ENCODE measurements around the gene RHBDF2.

The RHBDF2 gene

DNA sequence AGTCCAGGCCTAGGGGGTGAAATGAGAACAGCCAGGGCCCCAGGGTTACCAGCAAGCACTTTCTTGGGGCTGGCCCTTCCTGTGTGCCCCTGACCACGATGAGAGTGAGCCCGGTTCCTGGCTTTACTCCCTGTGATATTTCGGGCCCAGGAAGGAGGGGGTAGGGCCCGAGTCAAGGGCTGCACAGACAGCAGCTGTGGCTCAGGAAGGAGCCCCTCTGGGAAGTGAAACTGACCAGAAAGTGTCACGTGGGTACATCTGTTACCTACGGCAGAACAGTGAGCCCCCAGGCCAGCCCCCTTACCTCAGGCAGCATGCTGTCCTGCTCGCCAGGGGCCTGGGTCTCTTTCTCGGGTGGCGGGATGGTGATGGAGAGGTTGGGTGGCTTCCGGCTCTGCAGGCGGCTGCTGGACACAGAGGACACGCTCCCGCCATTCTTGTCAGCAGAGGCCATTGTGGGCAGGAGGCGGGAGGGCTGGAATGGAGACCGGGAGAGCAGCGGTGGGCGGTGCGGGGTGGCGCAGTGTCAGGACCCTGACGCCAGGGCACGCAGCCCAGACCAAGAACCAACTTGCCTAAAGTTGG lies 20.1 kb downstream of the RHBDF2 start:
- no peak for DNase-seq (ENCODE audit: low read depth in 1 of 2, low spot score in 1 of 2)

DNA sequence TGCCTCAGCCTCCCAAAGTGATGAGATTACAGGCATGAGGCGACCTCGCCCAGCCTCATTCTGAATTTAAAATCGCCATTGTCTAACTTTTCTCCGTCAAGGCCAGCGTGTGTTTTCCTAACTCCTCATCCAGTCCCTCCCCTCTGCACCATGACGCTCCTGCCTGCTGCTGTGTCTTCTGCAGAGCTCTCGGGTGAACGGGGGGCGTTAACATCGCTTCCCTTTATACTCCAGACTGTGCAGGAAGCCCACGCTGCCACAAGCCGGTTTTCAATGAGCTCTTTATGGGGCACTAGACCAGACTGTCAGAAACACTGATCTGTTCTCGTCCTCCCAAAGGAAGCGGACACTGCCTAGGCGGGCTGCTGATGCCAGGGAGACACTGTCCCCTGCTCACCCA lies 20.6 kb downstream of the RHBDF2 start:
- DNase-seq (ENCODE audit: low read depth in 1 of 2, low spot score in 1 of 2) = no peak

DNA sequence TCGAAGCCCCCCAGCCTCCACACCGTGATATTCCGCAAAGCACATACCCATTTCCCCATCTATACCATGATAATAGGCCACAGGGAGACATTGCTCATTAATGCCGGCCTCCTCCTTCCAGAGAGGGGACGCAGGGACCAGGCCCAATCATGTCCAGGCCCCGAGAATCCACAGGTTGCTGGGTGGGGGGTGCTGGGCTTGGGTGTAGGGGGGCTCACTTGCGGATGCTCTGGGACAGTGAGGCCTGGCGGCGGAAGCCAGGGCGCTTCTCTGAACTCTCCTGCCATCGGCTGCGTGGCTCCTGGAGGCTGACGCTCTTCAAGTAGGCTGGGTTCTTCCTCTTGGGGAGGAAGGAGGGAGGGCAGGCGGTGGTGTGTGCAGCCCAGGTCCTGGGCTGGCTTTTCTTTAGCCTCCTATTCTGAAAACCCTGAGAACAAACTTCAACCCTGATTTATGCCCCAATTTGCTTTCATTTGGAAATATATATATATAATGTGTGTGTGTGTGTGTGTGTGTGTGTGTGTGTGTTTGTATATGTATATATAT lies 21.6 kb downstream of the RHBDF2 start:
- DNase-seq (ENCODE audit: low read depth in 1 of 2, low spot score in 1 of 2) = no peak

DNA sequence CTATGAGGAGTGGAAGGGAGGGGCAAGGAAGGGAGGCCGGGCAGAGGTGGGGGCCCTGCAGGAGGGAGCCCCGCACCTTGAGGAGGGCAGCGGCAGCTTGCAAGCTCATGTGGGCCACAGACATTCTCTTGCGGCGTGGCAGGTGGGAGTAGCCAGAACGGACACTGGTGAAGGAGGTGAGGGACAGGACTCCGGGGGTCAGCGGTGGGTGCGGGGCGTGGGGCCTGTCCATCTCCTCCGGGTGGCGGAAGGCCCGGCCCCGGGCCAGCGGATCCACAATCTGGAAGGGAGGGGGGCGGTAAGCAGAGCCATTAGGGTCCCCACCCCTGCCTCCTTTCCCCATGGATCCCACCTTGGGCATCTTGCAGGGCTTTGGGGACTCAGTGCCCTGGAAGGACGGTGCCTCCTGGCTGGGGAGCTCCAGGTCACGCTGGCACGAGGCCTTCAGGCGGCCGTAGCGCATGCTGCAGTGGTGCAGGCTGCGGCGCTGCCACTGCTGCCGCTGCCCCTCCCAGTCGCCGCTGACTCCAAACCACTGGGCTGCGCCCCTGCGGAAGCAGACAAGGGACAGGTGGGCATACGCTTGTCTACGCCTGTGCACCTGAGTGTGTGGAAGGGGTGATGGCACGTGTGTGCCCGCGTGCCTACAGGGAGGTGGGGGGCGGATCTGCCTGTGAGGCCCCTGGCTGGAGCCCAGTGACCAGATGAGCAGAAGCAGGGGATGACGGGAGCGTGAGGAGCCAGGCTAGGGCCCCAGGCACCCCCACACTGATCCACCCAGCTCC lies 22.3 kb downstream of the RHBDF2 start:
- DNase-seq (ENCODE audit: low read depth in 1 of 2, low spot score in 1 of 2) = no peak

DNA sequence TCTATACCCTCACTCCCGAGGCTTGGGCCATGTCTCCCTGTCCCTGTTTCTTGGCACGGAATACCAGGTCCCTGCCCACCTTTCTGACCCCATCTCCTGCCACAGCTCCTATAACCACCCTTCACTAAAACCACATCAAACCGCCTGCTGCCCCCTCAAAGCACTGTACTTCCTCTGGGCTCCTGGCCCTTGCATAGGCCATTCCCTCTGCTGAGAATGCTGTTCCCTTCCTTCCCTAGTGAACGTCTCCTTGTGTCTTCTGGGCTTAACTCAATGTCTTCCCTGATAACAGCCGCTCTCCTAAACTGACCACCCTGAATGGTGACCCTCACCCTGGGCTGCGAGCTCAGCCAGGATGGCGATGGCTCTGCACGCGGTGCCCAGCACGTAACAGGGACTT lies 23.1 kb downstream of the RHBDF2 start:
- DNase-seq (ENCODE audit: low read depth in 1 of 2, low spot score in 1 of 2) = no peak

DNA sequence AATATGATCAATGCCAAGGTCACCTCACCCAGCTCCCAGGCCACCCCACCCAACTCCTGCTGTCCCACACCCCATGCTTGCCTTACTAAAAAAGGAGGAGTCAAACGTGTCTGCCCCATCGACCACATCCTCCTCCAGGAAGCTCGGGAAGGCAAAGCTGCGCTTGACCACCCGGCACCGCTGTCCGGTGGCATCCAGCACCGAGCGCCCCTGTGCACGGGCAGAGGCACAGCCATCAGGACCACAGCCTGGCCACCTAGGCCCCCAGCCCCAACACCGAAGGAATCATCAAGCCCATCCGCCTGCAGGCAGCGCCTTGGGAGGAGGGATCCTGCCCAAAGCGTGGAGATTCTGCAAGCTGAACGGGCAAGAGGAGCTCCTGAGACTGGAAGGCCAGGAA lies 23.6 kb downstream of the RHBDF2 start:
- DNase-seq (ENCODE audit: low read depth in 1 of 2, low spot score in 1 of 2) = no peak

DNA sequence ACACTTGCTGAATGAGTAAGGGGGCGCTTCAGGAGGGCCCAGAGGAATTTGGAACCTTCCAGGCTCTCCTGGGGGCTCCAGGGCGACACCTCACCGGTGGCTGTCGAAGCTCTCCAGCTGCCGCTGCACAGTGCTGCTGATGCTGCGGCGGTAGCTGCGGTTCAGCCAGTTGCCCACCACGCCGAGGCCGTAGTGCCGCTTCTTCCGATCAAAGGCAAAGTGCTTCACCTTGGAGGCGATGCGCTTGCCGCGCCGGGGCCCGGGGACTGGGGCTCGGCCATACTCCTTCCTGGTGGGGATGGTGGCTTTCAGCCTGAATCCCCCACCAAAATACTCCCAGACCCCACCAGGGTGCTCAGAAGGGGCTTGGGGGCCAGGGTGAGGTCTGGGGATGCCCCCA lies 24.5 kb downstream of the RHBDF2 start:
- DNase-seq (ENCODE audit: low read depth in 1 of 2, low spot score in 1 of 2) = no peak

DNA sequence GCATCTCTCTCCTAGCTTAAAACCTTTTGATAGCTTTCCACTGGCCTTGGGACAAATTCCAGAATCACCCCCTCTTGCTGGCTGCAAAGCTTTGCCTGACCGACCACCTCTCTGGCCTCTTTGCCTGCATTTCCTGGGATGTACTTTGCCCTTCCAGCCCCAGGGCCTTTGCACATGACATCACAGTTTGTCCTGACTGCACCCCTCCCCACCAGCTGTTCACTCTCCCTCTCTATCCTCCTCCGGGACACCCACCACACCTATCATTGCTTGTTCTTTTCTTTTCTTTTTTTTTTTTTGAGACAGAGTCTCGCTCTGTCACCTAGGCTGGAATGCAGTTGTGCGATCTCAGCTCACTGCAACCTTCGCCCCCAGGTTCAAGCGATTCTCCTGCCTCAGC lies 25.9 kb downstream of the RHBDF2 start:
- DNase-seq (ENCODE audit: low read depth in 1 of 2, low spot score in 1 of 2) = no peak

DNA sequence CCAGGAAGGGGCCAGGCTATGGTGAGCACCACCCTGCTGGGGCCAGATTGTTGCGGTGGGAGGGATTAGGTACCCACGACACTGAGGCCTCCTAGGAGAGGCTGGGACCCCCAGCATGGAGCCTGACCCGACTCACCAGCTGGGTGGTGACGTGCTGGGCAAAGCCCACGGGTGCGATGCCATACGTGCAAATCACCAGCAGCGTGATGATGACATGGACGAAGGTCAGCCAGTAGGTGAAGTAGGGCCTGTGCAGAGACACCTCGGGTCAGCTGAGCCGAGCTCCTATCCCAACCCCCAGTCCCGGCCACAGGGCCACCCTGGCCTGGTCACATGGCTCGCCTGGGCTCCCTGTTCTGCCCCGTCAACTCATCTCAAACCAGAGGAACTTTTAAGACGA lies 26.3 kb downstream of the RHBDF2 start:
- no peak for DNase-seq (ENCODE audit: low read depth in 1 of 2, low spot score in 1 of 2)

DNA sequence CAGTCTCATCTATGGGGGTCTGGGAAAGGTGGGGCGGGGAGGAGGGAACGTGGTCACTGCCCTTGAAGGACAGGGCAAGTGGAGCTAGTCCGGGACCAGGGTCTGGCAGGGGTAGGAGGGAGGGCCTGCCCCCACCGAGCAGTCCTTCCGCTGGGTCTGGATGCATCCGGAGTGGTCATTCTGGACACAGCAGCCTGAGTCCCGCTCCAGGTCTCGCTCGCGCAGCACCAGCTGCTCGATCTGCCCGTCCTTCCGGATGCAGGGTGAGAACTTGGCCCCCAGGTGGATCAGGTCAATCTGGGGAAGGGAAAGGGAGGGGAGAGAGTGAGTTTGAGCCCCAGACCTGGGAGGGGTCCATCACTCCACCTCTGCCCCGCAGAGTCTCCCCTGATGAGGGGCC lies 27.0 kb downstream of the RHBDF2 start:
- DNase-seq (ENCODE audit: low read depth in 1 of 2, low spot score in 1 of 2) = no peak

DNA sequence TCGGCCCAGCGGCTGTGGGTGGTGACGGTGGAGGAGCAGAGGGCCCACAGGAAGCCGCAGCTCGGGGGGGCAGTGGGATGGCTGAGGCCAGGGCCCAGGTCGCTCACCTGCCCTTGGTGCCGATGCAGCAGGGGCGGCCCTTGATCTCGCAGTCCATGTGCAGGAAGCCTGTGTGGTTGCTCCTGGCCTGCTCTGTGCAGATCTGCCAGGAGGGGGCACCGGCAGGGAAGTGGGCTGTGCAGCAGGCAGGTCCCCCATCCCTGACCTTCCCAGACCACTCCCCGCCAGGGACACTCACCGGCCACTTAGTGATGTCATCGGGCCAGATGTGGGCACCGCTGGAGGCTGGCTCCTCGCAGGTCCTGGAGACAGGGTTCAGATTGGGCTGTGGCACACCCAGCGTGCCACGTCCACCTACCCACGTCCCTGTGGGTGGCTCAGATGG lies 27.7 kb downstream of the RHBDF2 start:
- no peak for DNase-seq (ENCODE audit: low read depth in 1 of 2, low spot score in 1 of 2)

DNA sequence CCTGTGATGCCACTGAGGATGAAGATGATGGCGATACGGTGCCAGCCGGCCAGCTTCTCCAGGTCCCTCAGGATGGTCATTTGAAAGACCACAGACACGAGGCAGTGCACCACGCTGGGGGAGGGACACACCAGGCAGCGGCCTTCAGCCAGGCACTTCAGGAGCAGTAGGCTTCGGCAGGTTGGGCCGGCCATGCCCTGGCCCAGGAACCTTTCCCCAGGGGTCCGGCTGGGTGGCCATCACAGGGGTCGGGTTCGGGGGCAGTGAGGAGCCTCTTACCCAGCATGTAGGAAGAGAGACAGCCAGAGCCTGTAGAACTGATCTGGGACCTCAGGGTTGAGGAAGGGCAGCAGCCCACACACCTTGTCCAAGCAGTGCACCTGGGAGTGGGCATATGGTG lies 28.5 kb downstream of the RHBDF2 start:
- DNase-seq (ENCODE audit: low read depth in 1 of 2, low spot score in 1 of 2) = no peak

DNA sequence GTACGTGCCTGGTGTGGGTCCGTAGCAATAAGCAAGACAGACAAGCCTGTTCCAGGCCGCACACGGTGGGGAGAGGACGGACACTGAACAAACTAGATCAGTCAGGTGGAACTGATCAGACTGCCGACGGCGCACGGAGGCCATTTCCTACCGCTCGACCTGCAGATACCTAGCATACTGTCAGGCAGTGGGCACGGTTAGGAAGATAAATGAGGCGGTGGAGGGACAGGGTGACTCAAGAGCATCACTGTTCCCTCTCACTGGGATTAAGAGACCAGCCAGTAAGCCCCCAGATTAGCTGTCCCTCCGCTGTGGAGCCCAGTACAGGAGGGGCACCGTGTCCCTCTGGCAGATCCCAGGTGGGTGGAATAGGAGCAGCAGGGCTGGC lies 29.0 kb downstream of the RHBDF2 start:
- DNase-seq (ENCODE audit: low read depth in 1 of 2, low spot score in 1 of 2) = no peak

DNA sequence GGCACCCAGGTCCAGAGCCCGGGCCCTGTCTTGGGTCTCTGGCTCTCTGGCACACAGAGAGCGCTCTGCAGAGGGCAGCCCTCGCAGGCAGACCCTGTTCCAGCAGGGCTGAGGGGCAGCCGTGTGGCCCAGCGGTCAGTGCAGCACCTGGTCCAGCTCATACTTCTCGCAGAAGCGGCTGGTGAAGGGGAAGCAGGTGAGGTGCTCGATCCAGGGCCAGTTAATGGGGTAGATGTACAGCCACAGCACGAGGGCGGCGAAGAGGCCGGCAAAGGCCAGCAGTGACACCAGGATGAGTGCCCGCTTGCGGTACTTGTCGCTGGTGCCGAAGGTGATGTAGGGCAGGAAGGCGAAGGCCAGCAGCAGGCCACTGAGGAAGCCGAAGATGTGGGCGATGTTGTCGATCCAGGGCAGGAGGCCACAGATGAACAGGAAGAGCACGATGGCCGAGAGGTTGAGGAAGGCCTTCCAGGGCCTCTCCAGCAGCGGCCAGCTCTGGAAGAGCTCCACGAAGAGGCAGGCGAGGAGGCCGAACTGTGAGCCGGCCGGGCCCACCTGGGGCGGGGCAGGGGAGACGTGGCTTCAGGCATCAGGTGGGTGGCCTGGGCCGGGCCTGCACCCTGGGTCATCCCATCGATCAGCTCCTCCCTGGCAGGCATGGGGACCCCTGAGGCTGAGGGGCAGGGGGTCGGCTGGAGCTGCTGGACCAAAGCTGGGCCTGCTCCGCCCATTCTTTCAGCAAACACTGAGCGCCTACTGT lies 29.5 kb downstream of the RHBDF2 start:
- no peak for DNase-seq (ENCODE audit: low read depth in 1 of 2, low spot score in 1 of 2)

DNA sequence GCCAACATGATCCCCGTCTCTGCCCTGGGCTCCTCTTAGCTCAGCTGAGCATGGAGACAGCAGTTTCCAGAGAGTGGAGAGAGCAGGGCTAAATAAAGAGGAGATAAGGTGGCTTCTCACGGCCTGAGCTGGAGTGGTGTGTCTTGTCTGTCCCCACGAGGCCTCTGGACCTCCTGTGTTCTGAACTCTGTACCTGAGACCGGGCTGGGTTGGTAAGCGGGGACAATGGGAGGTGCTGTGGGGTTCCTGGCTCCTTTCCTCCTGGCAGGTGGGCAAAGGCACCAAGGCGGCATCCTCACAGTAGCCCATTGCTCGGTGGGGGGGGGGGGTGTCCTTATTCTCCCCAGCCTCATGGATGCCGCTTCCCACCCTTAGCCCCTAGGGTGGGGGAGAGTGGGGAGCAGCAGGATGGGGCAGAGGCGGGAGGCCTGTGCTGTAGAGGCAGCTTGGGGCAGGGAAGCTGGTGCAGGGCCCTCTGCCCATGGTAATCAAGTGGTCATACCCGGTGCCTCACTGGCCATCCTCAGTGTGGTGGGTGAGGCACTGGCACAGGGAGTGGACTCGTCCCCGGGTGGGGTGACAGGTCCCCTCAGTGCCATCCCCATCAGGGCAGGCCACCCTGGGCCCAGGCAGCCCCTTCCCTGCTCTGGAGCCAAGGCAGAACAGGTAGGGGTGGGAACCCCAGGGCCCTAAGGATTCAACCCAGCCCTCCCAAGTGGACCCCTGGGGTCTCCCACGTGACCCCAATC lies 31.1 kb downstream of the RHBDF2 start:
- DNase-seq (ENCODE audit: low read depth in 1 of 2, low spot score in 1 of 2) = no peak

DNA sequence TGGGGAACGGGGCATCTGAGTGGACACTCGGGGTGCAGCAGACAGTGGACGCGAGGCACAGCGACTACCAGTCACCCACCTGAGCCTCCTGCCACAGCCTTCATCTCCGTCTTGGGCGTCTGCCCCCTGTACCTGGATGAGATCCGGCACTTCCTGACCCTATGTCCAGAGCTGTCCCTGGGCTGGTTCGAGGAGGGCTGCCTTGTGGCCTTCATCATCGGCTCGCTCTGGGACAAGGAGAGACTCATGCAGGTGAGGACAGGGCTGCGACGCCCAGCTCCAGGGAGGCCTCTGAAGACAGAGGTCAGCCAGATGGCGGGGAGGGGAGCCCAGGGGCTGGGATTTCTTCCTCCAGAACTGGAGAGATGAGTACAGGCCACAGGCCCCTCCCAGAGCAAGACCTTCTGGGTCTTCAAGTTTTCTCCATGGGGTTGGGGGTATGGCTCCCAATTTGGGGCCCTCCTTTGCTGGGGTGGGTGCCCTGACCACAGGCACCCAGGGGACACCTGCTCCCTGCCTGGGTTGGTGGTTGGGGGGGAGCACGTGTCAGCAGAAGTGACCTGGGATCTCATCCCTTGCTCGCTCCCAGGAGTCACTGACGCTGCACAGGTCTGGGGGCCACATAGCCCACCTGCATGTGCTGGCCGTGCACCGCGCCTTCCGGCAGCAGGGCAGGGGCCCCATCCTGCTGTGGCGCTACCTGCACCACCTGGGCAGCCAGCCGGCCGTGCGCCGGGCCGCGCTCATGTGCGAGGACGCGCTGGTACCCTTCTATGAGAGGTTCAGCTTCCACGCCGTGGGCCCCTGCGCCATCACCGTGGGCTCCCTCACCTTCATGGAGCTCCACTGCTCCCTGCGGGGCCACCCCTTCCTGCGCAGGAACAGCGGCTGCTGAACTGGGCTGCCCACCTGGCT lies 31.9 kb downstream of the RHBDF2 start:
- no peak for DNase-seq (ENCODE audit: low read depth in 1 of 2, low spot score in 1 of 2)

DNA sequence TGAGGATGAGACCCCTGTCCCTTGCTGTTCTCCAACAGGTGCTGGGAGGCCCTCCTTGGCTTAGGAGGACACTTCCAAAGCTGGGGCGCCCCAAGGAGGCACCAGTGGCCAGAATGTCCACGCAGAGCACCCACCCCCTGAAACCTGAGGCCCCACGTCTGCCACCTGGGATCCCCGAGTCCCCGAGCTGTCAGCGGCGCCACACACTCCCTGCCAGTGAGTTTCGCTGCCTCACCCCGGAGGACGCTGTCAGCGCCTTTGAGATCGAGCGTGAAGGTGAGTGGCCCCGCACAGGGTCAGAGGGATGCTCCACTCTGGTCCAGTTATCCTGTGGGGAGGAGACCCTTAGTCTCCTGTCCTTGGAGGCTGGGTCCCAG lies 32.6 kb downstream of the RHBDF2 start:
- DNase-seq (ENCODE audit: low read depth in 1 of 2, low spot score in 1 of 2) = no peak

DNA sequence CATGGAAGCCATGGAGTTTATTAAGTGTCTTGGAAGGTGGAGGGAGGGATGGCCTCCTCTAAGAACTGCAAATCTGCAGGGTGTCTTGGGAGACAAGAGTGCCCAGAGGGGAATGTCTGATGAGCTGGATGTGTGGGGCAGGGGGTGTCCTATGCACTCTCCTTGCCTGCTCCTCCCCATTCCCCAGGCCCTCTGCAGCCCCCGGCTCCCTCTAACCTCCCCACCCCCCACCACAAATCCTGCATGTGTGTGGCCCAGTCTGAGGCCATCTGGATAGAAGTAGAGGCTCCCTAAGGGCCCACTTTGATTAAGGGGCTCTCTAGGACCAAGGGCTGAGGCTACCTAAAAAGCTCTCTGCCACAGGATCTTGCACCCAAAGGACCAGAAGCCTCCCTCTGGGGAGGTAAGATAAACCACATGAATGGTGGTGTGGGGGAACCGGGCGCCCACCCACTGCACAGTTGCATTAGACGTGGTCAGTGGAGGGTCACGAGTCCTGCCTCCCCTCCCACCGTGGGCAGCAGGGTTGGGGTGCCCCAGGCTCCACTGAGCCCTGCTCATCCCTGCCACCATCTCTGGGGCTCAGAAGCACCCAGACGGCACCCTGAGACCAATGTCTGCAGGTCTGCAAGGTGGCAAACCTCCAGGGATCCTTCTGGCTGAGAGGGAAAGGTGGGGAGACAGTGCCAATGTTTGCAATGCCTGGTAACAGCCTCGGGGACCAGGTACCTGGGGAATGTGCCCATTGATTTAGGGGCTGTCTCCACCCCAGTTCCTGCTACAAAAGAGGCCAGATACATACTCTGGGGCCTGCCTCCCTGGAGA lies 33.2 kb downstream of the RHBDF2 start:
- no peak for DNase-seq (ENCODE audit: low read depth in 1 of 2, low spot score in 1 of 2)

DNA sequence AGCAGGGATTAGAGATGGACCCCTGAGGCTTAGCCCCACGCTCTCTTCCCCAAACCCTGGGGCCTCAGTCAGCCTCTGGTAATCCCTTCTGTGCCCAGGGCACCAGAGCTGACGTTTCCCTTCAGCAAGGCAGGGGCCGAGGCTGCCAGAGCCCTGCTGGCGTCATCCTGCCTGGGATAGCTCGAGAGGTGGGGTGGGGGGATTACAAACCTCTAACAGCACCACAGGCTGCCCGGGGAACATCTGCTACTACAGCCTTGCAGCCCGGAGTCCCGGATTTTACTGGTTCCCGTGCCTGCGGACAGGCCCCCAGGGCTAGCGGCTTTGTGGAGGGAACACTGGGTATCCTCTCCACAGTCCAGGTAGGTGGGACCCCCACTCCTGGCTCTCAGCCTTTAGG lies 33.9 kb downstream of the RHBDF2 start, which contains the start of gene AANAT:
Gene AANAT (plus strand): TSS at position 238 of the 400 bp plus-strand sequence. CDS start 1,144 bp downstream, outside the sequence.
- no peak for DNase-seq (ENCODE audit: low read depth in 1 of 2, low spot score in 1 of 2)

All from stimulated activated CD4-positive, alpha-beta T cell treated with anti-CD3 and anti-CD28 coated beads, Interleukin-15, amount 100 ng/mL, for 1 hour (primary cell).